B cell (primary cell): ENCODE data around the gene UGT2B28. TPM values are rescaled to one million over a fixed set of nuclear protein-coding genes. Genes with fewer than 3 reads are reported as not detected.

Source experiments
- ATAC-seq: fragments of 200-7000 bp; cut with Tn5 transposase; one replicate; pipeline ENCODE4 v1.10.0; 2021; ENCODE audit warnings: low read depth, mild to moderate bottlenecking, moderate number of reproducible peaks, moderate library complexity
- CTCF ChIA-PET: fragments of 350-600 bp; sonication (Branson Sonifier 250); formaldehyde crosslinking; loops from one replicate; lab custom pipeline; 2021; ENCODE audit warnings: antibody characterized with exemption, inconsistent platforms; lab: Charles Lee
- POLR2A ChIA-PET: fragments of 350-600 bp; sonication (Branson Sonifier 250); formaldehyde crosslinking; loops from one replicate; lab custom pipeline; 2021; ENCODE audit warnings: antibody characterized with exemption; lab: Charles Lee
- DNase-seq: peaks from one replicate; pipeline ENCODE4 v3.0.0; 2013
- H2AFZ ChIP-seq: 2 replicates; pipeline ENCODE4 v1.6.1; 2012; ENCODE audit warnings: mild to moderate bottlenecking, low read depth, low read length; ENCODE audit not compliant: insufficient read depth, poor library complexity, severe bottlenecking
- H3K27ac ChIP-seq, 2 donors: 1 replicate in 1 of 2; 2 replicates in 1 of 2; pipeline ENCODE4 v1.5.1; 2012 to 2013; ENCODE audit warnings: low read length in 2 of 2, mild to moderate bottlenecking in 2 of 2, moderate library complexity in 1 of 2
- H3K27me3 ChIP-seq, 4 experiments: fragments of 200-600 bp in 1 of 4; sonication (generic) in 1 of 4; replicated peaks in 1 of 4; 1 replicate in 2 of 4; 2 replicates in 2 of 4; pipeline versions ENCODE4 v1.6.1 to v1.7.0; 2013 to 2016; ENCODE audit warnings: low read length in 3 of 4, mild to moderate bottlenecking in 2 of 4, mixed read lengths in 1 of 4, moderate library complexity in 1 of 4; ENCODE audit not compliant: insufficient read depth in 4 of 4, control insufficient read depth in 3 of 4; ENCODE audit errors: control extremely low read depth in 1 of 4
- H3K36me3 ChIP-seq, 2 experiments: replicated peaks in 1 of 2; 1 replicate in 1 of 2; 2 replicates in 1 of 2; pipeline versions ENCODE4 v1.6.1 to v1.7.1; 2013; ENCODE audit warnings: low read length in 1 of 2; ENCODE audit not compliant: insufficient read depth in 2 of 2, control insufficient read depth in 1 of 2; ENCODE audit errors: control extremely low read depth in 1 of 2, extremely low read depth in 1 of 2
- H3K4me1 ChIP-seq, 2 donors: fragments of 200-600 bp in 1 of 2; sonication (generic) in 1 of 2; 1 replicate in 1 of 2; 2 replicates in 1 of 2; pipeline versions ENCODE4 v1.5.1 to v1.6.1; 2013 to 2017; ENCODE audit warnings: low read length in 2 of 2; ENCODE audit not compliant: control insufficient read depth in 2 of 2, insufficient read depth in 2 of 2
- H3K4me2 ChIP-seq: replicated peaks from 2 replicates; pipeline ENCODE3; 2012; ENCODE audit warnings: mild to moderate bottlenecking, low read depth, low read length; ENCODE audit not compliant: poor library complexity, severe bottlenecking
- H3K4me3 ChIP-seq, 5 experiments: fragments of 200-600 bp in 1 of 5; sonication (generic) in 1 of 5; 1 replicate in 3 of 5; 2 replicates in 2 of 5; pipeline versions ENCODE4 v1.5.1 to v1.7.0; 2011 to 2016; ENCODE audit warnings: low read length in 4 of 5, mild to moderate bottlenecking in 4 of 5, low read depth in 2 of 5, control low read depth in 1 of 5, moderate library complexity in 1 of 5; ENCODE audit not compliant: insufficient read depth in 1 of 5; ENCODE audit errors: control extremely low read depth in 1 of 5, extremely low read depth in 1 of 5
- H3K79me2 ChIP-seq: fragments of 200-600 bp; sonication (generic); one replicate; pipeline ENCODE4 v1.6.0; 2016; ENCODE audit warnings: low read length; ENCODE audit not compliant: control insufficient read depth, insufficient read depth
- H3K9ac ChIP-seq: fragments of 200-600 bp; sonication (generic); 2 replicates; pipeline ENCODE4 v1.6.1; 2017; ENCODE audit warnings: mild to moderate bottlenecking, low read length, moderate library complexity
- H3K9me3 ChIP-seq, 3 donors: one replicate each; pipeline versions ENCODE4 v1.6.1 to v1.7.1; 2013; ENCODE audit warnings: low read length in 2 of 3; ENCODE audit not compliant: control insufficient read depth in 2 of 3, insufficient read depth in 1 of 3; ENCODE audit errors: control extremely low read depth in 1 of 3
- H4K20me1 ChIP-seq: 2 replicates; pipeline ENCODE4 v1.6.0; 2012; ENCODE audit warnings: mild to moderate bottlenecking, low read length; ENCODE audit not compliant: insufficient read depth, control insufficient read depth, poor library complexity, severe bottlenecking
- H3K27ac Mint-ChIP-seq: one replicate; pipeline ENCODE4 v1.8.0; 2021; ENCODE audit warnings: mixed read lengths
- H3K27me3 Mint-ChIP-seq: one replicate; pipeline ENCODE4 v1.8.0; 2021; ENCODE audit warnings: mixed read lengths
- H3K4me1 Mint-ChIP-seq: one replicate; pipeline ENCODE4 v1.8.0; 2021; ENCODE audit warnings: mixed read lengths
- H3K4me3 Mint-ChIP-seq: one replicate; pipeline ENCODE4 v1.8.0; 2021; ENCODE audit warnings: mixed read lengths
- H3K9me3 Mint-ChIP-seq: one replicate; pipeline ENCODE4 v1.8.0; 2022; ENCODE audit warnings: mixed read lengths; ENCODE audit not compliant: insufficient read depth
- CTCF ChIP-seq: fragments of 200-600 bp; IDR thresholded peaks from one replicate; pipeline ENCODE4 v1.8.0; 2022; ENCODE audit warnings: antibody characterized with exemption, mild to moderate bottlenecking
- EZH2 ChIP-seq: IDR thresholded peaks from 2 replicates; pipeline ENCODE4 v1.6.1; 2012; ENCODE audit warnings: borderline replicate concordance, low read depth, mild to moderate bottlenecking, moderate library complexity, low read length; ENCODE audit not compliant: insufficient read depth, poor library complexity, severe bottlenecking
- WGBS: methylation state at CpG from one replicate; pipeline ENCODE4 v1.1.5; 2013; ENCODE audit warnings: missing lambda C conversion rate; ENCODE audit not compliant: insufficient coverage; 5-methylcytosine and 5-hydroxymethylcytosine counted together
- intact Hi-C: fragments of 100-400 bp; cut with micrococcal nuclease; formaldehyde crosslinking; loops from one replicate; pipeline ENCODE4 v1.10.0; 2022
- polyA plus RNA-seq: library from polyadenylated mRNA; depleted of rRNA; stranded (reverse); fragments of >200 nt; gene quantifications from 2 replicates; pipeline ENCODE4 v1.2.3, GENCODE V29; 2012
- total RNA-seq, 2 donors: library from RNA; stranded (reverse); fragments of 120-200 nt in 1 of 2; gene quantifications; 1 replicate in 1 of 2; 2 replicates in 1 of 2; pipeline versions ENCODE4 v1.2.3 to v1.2.4, GENCODE V29; 2013 to 2022

Gene UGT2B28
- total and polyA plus RNA-seq, 2 donors (not counting 1 experiment from before 2014, with no cell fraction given), result not detected

GRCh38 chr4:69322055-69322454 is 41.8 kb downstream of the UGT2B28 start:
- DNase-seq, result no peak
- CTCF ChIA-PET, result no interaction called here
- no peak overlapping the region for H3K9ac ChIP-seq
- no peaks in the 10 kb centered on the region for H3K9me3 Mint-ChIP-seq
- H3K9me3 ChIP-seq, result no peaks in the 10 kb centered on the region
- H3K36me3 ChIP-seq, result no peaks in the 10 kb centered on the region
- no peaks in the 10 kb centered on the region for H3K27me3 ChIP-seq
- no peaks in the 10 kb centered on the region for H3K27me3 Mint-ChIP-seq
- H3K27ac ChIP-seq, result no peak overlapping the region
- H3K4me3 ChIP-seq, result no peak overlapping the region
- no peak overlapping the region for H3K4me3 Mint-ChIP-seq
- TF ChIP-seq CTCF, result no peak
- TF ChIP-seq EZH2, result no peak
- intact Hi-C loops, result no loop called here
- no peaks in the 10 kb centered on the region for H3K4me1 Mint-ChIP-seq
- H3K4me2 ChIP-seq, result no peak overlapping the region
- WGBS, result 100% methylated on average over 1 of the region's 2 CpGs
- no peaks in the 10 kb centered on the region for H3K4me1 ChIP-seq
- ATAC-seq, result no peak
- H3K27ac Mint-ChIP-seq, result no peak overlapping the region
- POLR2A ChIA-PET, result no interaction called here
- H3K79me2 ChIP-seq, result no peaks in the 10 kb centered on the region
- H2AFZ ChIP-seq, result no peak overlapping the region
- no peaks in the 10 kb centered on the region for H4K20me1 ChIP-seq

- Mint-ChIP-seq H3K27me3 (no peaks in the 10 kb centered on the region), H3K27ac (no peak overlapping the region), H3K4me3 (no peak overlapping the region), H3K4me1 (no peaks in the 10 kb centered on the region), H3K9me3 (no peaks in the 10 kb centered on the region)
- H3K27me3 ChIP-seq, result no peaks in the 10 kb centered on the region
- no peak for TF ChIP-seq CTCF
- no peak for TF ChIP-seq EZH2
- no peaks in the 10 kb centered on the region for H3K36me3 ChIP-seq
- no peaks in the 10 kb centered on the region for H3K79me2 ChIP-seq
- H3K27ac ChIP-seq, result no peak overlapping the region
- H3K4me2 ChIP-seq, result no peak overlapping the region
- intact Hi-C loops, result no loop called here
- no peaks in the 10 kb centered on the region for H4K20me1 ChIP-seq
- H3K9me3 ChIP-seq, result no peaks in the 10 kb centered on the region
- no peak overlapping the region for H2AFZ ChIP-seq
- DNase-seq, result no peak
- ATAC-seq, result no peak
- no peak overlapping the region for H3K9ac ChIP-seq
- ChIA-PET POLR2A (no interaction called here), CTCF (no interaction called here)
- H3K4me3 ChIP-seq, result no peak overlapping the region
- no peaks in the 10 kb centered on the region for H3K4me1 ChIP-seq
- 83% methylated on average over 2 of the region's 2 CpGs for WGBS
Observed at GRCh38 chr4:69323284-69323683, 43.0 kb downstream of the UGT2B28 start.
